DMS 273 treated with DMSO at 0.1 percent for 48 hours (cell line): Measurements from ENCODE around the gene GCSAML.
"Not testable (repeated sequence)": the region's sequence is repeated elsewhere in the genome, so short reads cannot be mapped to it uniquely, and the experiment has no call there.

Experiments
- DNase-seq: peaks from one replicate; lab custom pipeline; 2025; lab: John Stamatoyannopoulos, UW

Gene GCSAML

GRCh38 chr1:247548769-247549182, at the start of gene GCSAML:
GCSAML (plus strand) TSS chr1:247549134; CDS start chr1:247549192, 58 bp downstream.
- no peak for DNase-seq

DNA sequence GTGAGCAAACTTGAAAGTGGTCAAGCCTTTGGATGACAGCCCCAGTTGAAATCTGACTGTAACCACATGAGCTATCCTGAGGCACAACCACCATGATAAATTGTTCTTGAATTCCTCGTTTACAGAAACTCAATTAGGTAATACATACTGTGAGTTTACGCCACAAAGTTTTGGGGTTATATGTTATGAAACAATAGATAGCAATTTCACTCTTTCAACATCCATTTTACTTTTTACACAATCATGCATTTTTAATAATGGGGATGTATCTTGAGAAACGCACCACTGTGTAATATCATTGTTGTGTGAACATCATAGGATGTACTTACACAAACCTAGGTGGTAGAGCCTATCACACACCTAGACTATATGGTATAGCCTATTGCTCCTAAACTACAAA, 48.1 kb upstream of the GCSAML start:
- no peak for DNase-seq

DNA sequence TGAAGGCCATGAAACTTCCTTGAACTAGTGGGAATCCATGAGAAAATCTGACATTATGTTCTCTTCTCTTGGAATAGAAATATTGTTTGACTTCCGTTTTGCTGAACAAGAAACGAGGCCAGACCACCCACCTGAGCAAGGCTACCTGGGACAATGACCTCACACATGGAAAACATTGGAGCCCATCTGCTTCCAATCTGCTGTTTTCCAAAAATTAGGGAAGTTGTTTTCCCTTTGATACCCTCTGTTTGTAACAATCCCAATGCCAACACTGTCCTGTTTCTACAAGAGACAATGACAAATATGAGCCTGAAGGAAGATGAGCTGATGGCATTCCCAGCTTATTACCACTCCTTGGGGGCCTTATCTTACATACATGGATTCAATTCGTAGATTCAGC, 42.1 kb upstream of the GCSAML start:
- no peak for DNase-seq

- no peak for DNase-seq
Measured at GRCh38 chr1:247517795-247518612, 30.9 kb upstream of the GCSAML start.

- no peak for DNase-seq
Measured at GRCh38 chr1:247518613-247518891, 30.4 kb upstream of the GCSAML start.

- DNase-seq: not testable (repeated sequence)
Measured at GRCh38 chr1:247521886-247522285, 27.0 kb upstream of the GCSAML start.

- DNase-seq: no peak
Measured at GRCh38 chr1:247528812-247529474, 20.0 kb upstream of the GCSAML start.

- DNase-seq: no peak
Measured at GRCh38 chr1:247529771-247530355, 19.1 kb upstream of the GCSAML start.

DNA sequence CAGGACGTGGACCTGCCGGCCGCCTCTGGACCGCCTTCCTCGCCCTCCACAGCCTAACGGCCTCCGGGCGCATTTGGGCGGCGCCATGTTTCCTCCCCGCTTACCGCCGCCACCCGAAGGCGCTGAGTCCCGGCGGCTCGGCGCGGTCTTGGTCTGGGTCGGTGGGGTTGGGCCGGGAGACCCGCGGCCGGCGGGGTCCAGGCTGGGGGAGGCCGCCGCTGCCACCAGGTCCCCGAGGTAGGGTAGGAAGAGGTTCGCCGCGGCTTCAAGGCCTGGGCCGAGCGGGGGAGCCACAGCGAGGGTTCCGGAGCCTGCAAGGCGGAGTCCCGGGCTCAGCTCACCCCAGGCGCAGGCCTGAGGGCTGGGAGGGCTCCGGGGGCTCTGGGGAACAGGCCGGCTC, 18.1 kb upstream of the GCSAML start:
- DNase-seq: no peak

GRCh38 chr1:247531937-247532336, 17.0 kb upstream of the GCSAML start:
- DNase-seq: no peak

DNA sequence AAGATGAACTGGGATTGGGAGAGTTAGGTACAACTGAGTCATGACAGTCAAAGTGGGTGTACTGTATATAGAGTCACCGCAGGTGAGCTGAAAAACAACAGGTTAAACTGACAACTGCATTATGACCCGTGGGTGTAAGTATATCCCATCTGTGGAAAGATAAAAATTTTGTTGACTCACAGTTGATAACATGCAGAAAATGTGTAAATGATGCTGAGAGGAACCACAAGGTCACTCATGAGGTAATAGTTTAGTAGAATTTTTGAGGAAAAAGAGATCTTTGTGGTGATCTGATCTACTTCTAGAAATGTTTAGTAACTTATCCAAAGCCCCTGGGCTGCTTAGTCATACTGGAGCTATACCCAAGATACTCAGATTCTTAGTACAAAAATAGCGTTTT, 13.5 kb upstream of the GCSAML start:
- no peak for DNase-seq

GRCh38 chr1:247536340-247536739, 12.6 kb upstream of the GCSAML start, which contains the start of gene OR2C3:
OR2C3 (minus strand) TSS chr1:247536440; CDS start chr1:247532511, 3,929 bp downstream.
- DNase-seq: no peak

- DNase-seq: no peak
Measured at GRCh38 chr1:247538561-247538960, 10.4 kb upstream of the GCSAML start.

DNA sequence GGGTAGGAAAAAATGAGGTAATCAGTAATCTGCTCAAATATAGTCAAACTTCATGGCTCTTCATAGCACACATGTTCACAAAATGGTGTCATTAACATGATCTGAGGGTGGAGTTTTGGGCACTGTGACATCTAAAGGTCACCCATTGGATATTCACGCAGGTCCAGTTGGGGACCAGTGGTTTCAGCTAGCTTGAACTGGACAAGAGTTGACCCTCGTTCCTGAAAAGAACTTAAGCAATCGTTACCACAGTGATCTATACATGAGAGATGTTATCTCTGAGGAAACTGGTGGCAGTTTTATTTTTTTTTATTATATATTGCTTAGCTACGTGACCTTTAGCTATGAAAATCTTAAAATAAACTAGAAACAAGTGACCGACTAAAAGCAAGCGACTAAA, 9.7 kb upstream of the GCSAML start:
- no peak for DNase-seq

DNA sequence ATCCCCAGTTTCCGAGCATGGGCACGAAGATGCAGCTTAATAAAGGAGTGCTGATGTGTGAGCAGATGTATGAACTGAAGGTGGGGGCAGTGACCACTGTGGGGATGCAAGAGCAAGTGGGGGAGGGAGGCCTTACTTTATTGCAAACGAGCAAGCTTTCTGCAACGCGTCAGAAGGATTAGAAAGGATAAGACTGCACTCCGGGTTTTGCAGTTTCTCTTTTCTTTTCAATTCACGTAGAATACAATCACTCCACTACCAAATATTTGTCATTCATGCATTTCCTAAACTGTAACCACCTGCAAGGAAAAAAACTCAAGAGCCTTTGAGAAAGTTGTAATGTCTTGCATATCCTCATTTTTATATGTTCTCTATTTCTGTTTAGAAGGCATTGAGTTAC, 8.4 kb upstream of the GCSAML start:
- no peak for DNase-seq

- DNase-seq: no peak
Measured at GRCh38 chr1:247542811-247543210, 6.1 kb upstream of the GCSAML start.

DNA sequence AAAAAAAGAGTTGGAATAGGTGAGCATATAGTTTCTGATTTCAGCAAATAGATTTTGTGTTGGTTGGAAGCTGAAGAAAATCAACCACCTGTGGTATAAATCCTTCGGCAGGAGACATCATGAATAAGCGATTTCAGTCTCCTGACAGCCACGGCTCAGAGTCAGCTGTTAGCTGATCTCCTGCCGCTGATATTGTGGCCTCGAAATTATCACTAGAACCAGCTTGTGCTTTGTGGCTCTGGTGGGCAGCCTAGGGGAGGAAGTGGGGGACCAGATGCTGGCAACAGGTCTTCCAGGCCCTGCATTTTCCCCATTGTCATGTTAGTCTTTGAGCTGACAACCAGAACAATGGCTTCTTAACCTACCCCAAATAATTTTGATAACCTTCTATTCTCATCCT, 842 bp upstream of the GCSAML start:
- no peak for DNase-seq

- no peak for DNase-seq
Measured at GRCh38 chr1:247551721-247552120, 2.8 kb downstream of the GCSAML start.

GRCh38 chr1:247552231-247552630, 3.3 kb downstream of the GCSAML start:
- no peak for DNase-seq

DNA sequence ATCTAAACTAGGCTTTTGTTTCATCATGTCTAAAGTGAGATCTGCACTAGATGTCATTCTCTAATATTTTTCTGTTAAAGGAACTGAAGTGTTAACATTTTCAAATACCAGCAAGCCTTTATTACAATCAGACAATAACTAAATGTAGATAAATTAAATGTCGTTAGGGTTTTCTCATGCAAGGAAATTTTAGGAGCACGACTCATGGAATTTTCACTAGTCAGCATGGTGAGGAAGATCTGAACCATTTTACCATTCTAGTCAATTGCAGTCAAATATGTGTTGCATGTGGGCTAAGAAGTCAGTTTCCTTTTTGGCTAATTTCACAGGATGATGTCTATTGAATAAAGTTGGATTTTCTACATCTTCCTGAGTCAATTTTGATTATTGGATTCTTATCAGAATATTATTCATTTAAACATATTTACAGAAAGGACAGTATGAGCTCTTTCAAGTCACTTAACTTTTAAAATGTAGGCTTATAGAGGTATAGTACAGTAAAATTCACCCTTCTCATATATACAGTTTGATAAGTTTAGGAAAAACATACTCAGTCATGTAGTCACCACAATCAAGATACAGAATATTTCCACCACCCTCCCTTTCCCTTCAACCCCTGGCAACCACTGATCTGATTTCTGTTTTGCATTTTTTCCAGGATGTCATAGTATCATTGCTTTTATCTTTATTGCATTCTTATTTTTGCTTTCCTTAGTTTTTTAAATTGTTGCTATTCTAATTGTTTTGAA, 9.2 kb downstream of the GCSAML start:
- no peak for DNase-seq

DNA sequence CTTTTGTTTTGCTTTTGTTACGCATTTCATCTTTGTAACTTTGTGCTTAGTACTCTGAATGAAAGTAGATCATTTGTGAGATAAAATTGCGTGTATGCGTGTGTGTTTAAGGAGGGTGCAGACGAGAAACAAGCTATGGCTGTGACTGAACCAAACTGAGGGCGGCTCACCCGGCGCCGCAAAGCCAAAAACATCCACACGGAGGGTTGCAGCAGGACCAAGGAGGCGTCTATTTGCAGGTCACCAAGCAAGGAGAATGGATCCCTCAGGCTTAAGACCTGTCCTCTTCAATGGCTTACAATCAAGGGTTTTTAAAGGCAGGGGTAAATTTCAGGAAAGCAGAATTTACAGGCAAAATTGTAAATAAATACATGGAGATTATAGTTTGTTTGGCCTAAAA, 12.8 kb downstream of the GCSAML start:
- DNase-seq: no peak

- DNase-seq: no peak
Measured at GRCh38 chr1:247562198-247562597, 13.3 kb downstream of the GCSAML start.

DNA sequence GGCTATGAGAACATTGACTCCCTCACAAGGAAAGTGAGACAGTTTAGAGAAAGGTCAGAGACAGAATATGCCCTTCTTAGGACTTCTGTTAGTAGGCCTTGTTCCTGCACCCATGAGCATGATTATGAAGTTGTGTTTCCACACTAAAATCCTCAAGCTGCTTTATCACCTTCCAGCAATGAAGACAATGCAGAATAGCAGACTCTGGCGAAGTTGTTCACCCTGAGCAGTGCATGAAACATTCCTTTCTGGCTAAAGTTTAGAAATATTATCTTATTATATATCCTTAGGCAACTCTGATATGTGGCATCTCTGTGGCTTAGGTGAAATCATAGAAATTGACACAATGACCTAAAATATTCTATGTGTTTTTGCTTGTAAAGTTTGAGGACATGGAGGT, 25.3 kb downstream of the GCSAML start:
- no peak for DNase-seq
